GM18867 (cell line): ENCODE measurements around the gene PADI1.

Source experiments
- ATAC-seq: cut with Tn5 transposase; IDR thresholded peaks from one replicate; pipeline ENCODE4 v1.9.1; 2021; ENCODE audit warnings: mild to moderate bottlenecking, moderate library complexity; ENCODE audit not compliant: unreplicated experiment

Gene PADI1

GRCh38 chr1:17293681-17294425, 88.9 kb downstream of the PADI1 start:
- ATAC-seq = no peak

DNA sequence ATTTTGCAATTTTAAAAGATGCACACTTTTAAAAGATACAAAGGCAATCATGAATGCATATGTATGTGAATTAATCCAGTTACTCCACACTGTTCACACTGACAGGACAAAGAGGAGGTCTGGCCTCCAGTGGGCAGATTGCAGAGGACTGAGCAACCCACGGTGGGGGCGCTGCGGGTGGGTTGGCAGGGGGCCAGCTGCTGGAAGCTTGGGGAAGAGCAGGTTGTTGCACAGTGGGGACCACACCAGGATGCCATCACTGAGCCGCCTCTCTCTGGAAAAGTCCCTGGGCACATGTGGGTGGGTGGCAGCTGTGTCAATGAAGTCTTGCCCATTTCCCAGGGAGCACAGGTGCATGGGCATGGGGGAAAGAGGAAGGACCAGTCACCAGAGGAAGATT, 90.4 kb downstream of the PADI1 start:
- ATAC-seq = no peak
